Measurements from ENCODE around the gene ZNF22.
"Not testable (repeated sequence)": the region's sequence is repeated elsewhere in the genome, so short reads cannot be mapped to it uniquely, and the experiment has no call there.

ZNF22 gene

GRCh38 chr10:44991571-44991970 is 9.2 kb upstream of the ZNF22 start:
- no peak for DNase-seq (ENCODE audit: low read depth)

GRCh38 chr10:44992070-44992731 is 8.5 kb upstream of the ZNF22 start:
- no peak for DNase-seq (ENCODE audit: low read depth)

DNA sequence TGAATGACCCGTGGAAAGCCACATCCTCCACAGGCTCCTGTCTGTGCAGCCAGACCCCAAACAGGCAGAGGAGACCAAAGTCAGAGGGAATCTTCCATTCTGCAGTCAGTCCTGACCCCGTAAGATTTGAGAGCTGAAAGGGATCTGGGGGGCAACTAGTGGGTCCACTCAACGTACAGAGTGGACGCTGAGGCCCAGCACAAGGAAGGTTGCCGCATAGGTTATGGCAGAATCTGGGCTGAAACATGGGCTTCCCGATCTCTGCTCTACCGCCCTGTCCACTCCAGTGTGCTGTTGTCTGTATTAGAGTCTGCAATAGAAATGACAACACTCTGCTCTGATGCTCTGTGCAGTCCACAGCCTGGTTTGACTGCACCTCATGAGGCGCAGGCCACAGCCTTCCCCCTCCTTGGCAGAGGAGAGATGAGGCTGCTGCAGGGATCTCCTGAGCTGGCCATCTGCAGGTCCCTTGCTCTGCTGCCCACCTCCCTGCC is 7.9 kb upstream of the ZNF22 start:
- no peak for DNase-seq (ENCODE audit: low read depth)

DNA sequence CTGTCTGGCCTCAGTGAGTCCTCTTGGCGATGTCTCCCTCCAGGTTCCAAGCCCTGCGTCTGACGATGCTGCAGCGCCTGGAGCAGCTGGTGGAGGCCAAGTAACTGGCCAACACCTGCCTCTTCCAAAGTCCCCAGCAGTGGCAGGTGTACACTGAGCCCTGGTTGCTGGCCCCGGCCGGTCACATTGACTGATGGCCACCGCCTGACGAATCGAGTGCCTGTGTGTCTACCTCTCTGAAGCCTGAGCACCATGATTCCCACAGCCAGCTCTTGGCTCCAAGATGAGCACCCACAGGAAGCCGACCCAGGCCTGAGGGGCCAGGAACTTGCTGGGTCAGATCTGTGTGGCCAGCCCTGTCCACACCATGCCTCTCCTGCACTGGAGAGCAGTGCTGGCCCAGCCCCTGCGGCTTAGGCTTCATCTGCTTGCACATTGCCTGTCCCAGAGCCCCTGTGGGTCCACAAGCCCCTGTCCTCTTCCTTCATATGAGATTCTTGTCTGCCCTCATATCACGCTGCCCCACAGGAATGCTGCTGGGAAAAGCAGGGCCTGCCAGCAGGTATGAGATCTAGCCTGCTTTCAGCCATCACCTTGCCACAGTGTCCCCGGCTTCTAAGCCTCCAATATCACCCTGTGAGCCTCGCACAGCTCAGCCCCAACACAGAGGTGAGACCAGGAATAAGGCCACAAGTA is 7.3 kb upstream of the ZNF22 start:
- DNase-seq (ENCODE audit: low read depth) = no peak

DNA sequence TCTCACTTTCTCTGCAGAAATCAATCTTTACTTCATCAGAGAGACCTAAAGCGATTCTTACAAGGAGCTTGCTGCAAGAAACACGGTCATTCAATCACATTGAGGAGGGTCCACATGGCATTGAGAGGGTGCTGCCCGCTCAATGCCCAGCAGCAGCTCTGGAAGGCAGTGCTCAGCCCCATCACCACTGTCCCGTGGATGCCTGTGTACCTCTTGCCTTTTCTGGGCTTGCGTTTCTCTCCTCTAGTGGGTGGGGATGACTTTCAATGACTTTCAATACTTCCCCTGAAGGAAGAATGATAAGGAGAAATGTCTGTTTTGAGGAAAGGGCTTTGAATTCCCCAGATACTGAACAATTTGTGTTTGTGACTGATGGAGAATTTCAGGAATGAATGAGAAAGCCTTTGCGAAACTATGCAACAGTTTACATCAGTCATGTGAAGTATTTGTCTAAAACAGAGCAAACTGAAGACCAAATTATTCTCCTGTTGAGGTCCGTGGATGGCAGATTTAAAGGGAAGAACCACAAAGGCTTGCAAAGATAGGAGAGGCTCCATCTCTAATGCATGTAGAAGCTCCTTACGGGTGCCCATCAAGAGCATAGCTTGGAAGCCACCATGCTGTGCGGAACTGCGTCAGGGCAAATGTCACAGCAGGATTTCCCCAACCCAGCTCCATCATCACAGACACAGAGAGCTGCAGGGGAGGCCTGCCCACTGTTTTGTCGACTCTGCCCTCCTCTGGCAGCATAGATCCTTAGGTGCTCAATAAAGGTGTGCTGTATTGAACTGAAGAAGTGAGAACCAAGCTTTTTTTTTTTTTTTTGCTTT is 6.6 kb upstream of the ZNF22 start:
- no peak for DNase-seq (ENCODE audit: low read depth)

- no peak for DNase-seq (ENCODE audit: low read depth)
Measured at GRCh38 chr10:44994752-44995530, 5.8 kb upstream of the ZNF22 start.

GRCh38 chr10:44995581-44995913 is 5.2 kb upstream of the ZNF22 start:
- no peak for DNase-seq (ENCODE audit: low read depth)

- no peak for DNase-seq (ENCODE audit: low read depth)
Measured at GRCh38 chr10:44995914-44996669, 4.6 kb upstream of the ZNF22 start.

DNA sequence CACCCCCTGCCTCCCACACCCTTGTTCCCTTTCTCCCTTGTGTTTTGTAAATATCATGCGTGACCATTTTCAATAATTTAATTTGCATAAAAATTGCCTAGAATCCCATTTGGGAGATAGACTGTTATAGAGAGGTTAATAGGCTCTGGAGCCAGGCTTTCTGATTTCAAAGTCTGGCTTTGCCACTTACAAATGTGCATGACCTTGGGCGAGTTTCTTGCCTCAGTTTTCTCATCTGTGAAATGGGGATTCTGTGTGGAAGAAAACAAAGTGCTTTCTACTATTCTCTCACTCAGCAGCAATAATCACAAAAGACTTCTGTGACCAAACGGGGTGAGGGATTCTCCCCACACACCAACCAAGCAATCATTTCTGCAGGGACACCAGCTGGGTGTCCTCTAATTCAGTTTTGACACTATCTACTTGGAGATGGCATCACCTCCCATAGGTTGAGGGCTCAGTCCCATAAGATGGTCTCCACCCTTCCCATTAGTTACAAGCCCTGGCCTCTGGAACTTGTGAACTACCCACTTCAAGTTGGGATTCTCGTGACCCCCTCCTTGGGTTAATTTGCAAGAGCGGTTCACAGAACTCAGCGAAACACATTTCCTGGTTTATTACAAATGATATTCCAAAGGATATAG is 3.5 kb upstream of the ZNF22 start:
- DNase-seq (ENCODE audit: low read depth) = no peak

GRCh38 chr10:44998146-44998631 is 2.5 kb upstream of the ZNF22 start:
- DNase-seq (ENCODE audit: low read depth) = no peak

DNA sequence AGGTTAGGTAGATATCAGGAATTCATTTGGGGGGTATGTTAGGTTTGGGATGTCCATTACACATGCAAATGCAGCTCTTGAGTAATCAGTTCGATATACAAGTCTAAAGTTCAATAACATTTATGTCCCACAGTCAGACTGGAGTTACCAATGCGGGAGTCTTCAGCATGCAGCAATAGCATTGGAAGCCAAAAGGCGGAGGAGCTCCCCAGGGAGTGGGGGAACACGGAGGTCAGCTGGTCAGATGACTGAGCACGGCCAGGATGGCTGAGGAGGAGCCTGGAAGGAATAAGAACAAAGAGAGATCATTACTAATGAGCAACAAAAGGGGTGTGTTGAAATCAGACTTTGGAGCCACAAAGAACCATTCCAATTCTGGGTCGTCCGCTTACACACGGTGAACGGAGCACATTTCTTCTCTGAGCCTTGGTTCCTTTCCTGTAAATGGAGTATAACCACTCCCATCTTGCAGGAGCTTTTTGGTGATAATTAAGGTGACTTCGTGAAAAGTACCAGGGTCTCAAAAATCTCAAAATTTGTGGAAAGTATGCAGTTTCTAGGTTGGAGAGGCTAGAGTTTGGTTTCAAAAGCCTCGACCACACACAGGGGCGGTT is 478 bp upstream of the ZNF22 start:
- no peak for DNase-seq (ENCODE audit: low read depth)

DNA sequence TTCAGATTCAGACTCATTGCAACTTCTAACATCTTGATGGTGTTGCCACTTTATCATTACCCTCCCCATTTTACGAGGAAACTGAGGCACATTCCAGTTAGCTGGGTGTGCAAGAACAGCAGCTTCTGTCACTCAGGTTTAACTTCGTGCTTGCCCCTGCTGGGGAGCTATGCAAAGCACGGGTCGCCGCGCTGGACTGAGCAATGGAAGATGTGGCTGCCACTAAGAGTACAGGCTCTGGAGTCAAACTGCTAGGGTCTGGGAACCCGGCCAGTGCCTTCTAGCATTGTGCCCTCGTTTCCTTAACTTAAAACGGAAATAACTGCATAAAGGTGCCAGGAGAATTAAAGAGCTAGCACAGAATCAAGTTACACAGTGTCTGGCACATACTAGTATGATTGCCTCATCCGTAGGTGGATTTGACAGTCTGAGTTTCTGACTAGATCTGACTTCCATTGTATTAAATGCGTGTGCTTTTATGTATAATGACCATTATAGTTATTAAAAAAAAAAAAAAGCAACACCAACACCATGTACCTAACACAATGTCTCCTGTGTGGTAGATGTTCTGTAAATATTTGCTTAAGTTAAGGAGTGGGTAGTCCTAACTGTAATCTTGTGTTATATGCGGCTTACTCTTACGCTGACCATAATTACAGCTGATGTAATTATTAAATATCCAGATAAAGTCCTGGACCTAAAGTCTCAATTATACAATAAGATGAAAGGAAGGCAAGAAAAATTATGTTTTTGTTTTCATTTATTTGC is 842 bp downstream of the ZNF22 start:
- DNase-seq (ENCODE audit: low read depth) = peak; percentile 20

DNA sequence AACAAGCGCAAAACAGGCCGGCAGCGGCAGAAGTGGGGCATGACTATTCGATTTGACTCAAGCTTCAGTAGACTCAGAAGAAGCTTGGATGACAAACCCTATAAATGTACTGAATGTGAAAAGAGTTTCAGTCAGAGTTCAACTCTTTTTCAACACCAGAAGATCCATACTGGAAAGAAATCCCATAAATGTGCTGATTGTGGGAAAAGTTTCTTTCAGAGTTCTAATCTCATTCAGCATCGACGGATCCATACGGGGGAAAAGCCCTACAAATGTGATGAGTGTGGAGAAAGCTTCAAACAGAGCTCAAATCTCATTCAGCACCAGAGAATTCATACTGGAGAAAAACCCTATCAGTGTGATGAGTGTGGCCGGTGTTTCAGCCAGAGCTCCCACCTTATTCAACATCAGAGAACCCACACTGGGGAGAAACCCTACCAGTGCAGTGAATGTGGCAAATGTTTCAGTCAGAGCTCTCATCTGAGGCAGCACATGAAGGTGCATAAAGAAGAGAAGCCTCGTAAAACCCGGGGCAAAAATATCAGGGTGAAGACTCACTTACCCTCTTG is 2.8 kb downstream of the ZNF22 start:
- DNase-seq (ENCODE audit: low read depth) = no peak

DNA sequence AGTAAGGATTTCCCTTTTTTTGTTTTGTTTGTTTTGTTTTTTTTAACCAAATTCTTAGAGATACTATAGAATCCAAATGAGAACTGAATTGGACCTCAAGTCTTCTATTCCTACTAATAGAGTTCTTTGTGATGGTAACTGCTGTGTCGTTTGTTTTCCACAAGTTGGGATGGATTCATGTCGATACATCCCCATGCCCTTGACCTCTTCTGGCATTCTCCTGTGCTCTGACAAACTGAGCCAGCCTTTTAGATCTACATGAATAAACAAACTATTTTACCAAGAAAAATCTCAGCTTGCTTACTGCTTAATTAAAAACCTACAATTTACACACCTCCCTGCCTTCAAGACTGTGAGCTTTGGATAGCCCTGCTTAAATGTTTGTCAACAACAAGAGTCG is 3.9 kb downstream of the ZNF22 start:
- no peak for DNase-seq (ENCODE audit: low read depth)

- DNase-seq (ENCODE audit: low read depth) = no peak
Measured at GRCh38 chr10:45005284-45005683, 4.6 kb downstream of the ZNF22 start.

DNA sequence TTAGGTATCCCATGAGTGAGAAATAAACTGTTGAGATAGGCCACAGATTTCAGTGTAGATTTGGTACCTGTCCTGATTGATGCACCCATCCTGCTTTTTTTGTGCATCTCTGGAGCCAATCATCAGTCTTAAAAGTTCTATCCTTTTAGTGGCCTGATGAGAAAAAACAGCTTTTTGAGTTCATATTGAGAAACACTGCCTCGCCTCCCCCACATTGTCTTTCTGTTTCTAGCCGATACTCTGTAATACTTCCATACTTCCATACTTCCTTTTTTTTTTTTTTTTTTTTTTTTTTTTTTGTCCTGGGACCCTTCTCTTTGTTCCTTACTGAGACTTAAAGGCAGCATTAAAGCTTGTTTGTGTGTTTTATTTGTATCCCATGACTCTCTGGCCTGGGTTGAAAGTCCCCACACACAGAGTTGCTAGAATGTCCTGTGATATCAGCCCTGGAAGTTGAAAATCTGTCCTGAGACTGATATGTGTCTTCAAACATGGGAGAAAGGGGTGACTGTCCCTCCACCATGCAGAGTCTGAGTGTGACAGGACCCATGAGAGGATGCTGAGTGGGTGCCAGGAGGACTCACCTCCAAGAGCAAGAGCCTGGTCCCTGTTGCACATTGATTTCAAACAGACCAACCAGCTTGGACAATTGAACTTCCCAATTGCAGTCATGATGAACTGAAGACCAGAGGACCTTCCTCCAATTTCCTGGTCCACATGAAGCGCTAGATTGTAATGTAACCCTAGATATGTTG is 5.7 kb downstream of the ZNF22 start:
- no peak for DNase-seq (ENCODE audit: low read depth)

DNA sequence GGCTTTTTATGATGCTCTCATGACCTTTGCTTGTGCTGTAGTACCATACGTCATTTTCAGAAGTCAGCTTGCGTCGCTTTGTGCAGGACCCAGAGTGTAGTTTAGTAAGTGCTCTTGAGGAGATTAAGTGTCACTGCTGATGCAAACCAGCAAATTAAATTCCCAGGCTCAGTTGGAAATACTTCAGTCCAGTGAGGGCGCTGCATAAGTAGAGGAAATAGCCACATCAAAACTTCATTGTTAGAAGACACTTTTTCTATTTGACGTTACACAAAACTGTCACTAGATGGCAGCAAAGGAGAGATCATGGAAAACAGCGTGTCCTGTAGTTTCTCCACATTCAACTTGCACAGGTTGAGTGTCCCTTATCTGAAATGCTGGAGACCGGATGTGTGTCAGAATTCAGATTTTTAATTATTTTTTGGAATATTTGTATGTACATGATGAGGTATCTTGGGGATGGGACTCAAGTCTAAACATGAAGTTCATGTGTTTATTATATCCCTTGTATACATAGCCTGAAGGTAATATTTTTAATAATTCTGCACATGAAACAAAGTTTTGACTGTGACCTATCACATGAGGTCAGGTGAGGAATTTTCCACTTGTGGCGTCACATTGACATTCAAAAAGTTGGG is 7.9 kb downstream of the ZNF22 start:
- DNase-seq (ENCODE audit: low read depth) = no peak

DNA sequence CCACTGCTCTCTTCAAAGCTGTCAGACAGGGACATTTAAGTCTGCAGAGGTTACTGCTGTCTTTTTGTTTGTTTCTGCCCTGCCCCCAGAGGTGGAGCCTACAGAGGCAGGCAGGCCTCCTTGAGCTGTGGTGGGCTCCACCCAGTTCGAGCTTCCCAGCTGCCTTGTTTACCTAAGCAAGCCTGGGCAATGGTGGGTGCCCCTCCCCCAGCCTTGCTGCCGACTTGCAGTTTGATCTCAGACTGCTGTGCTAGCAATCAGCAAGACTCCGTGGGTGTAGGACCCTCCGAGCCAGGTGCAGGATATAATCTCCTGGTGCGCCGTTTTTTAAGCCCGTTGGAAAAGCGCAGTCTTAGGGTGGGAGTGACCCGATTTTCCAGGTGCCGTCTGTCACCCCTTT is 13.8 kb downstream of the ZNF22 start:
- not testable (repeated sequence) for DNase-seq (ENCODE audit: low read depth)
